HepG2 (cell line): ENCODE measurements around the gene POLR2M. TPM values are rescaled to one million over a fixed set of nuclear protein-coding genes. Genes with fewer than 3 reads are reported as not detected.

ENCODE experiments used
- ARID2 ChIP-seq: sonication (generic); formaldehyde crosslinking; IDR thresholded peaks from 2 replicates; pipeline ENCODE4 v1.8.1; 2022; ENCODE audit warnings: mild to moderate bottlenecking, missing genetic modification reagents, borderline replicate concordance
- ARNTL ChIP-seq: sonication (generic); formaldehyde crosslinking; IDR thresholded peaks from 2 replicates; pipeline ENCODE4 v1.4.0; 2020; ENCODE audit warnings: mild to moderate bottlenecking, missing genetic modification reagents
- CREB1 ChIP-seq, 2 experiments: fragments of 450-650 bp in 1 of 2; IDR thresholded peaks; 2 replicates each; pipeline ENCODE4 v1.6.1; 2016 to 2017; ENCODE audit warnings: control low read depth in 1 of 2, mild to moderate bottlenecking in 1 of 2, missing compliant biosample characterization in 1 of 2, missing genetic modification characterization in 1 of 2
- ELF4 ChIP-seq: sonication (generic); formaldehyde crosslinking; IDR thresholded peaks from 2 replicates; pipeline ENCODE4 v1.5.0; 2020; ENCODE audit warnings: missing genetic modification reagents, mild to moderate bottlenecking, moderate library complexity, borderline replicate concordance
- GLI4 ChIP-seq: sonication (generic); formaldehyde crosslinking; IDR thresholded peaks from 2 replicates; pipeline ENCODE4 v1.5.1; 2020; ENCODE audit warnings: missing genetic modification reagents, mild to moderate bottlenecking, moderate library complexity, borderline replicate concordance
- GPN1 ChIP-seq: sonication (generic); formaldehyde crosslinking; IDR thresholded peaks from 2 replicates; pipeline ENCODE4 v1.5.1; 2020; ENCODE audit warnings: missing genetic modification reagents, borderline replicate concordance
- HDAC1 ChIP-seq: sonication (generic); formaldehyde crosslinking; IDR thresholded peaks from 2 replicates; pipeline ENCODE4 v1.5.1; 2020; ENCODE audit warnings: mild to moderate bottlenecking, missing genetic modification reagents
- IRX3 ChIP-seq: sonication (generic); formaldehyde crosslinking; IDR thresholded peaks from 2 replicates; pipeline ENCODE4 v1.8.1; 2023; ENCODE audit warnings: mild to moderate bottlenecking, low read depth, missing genetic modification reagents, borderline replicate concordance
- MATR3 ChIP-seq: sonication (generic); formaldehyde crosslinking; IDR thresholded peaks from 2 replicates; pipeline ENCODE4 v1.4.0; 2020; ENCODE audit warnings: missing genetic modification reagents
- MEF2D ChIP-seq: sonication (generic); formaldehyde crosslinking; IDR thresholded peaks from 2 replicates; pipeline ENCODE4 v1.5.1; 2020; ENCODE audit warnings: mild to moderate bottlenecking, missing genetic modification reagents
- STAG1 ChIP-seq: sonication (generic); formaldehyde crosslinking; IDR thresholded peaks from 2 replicates; pipeline ENCODE4 v1.4.0; 2020; ENCODE audit warnings: missing genetic modification reagents
- TARDBP ChIP-seq: sonication (generic); formaldehyde crosslinking; IDR thresholded peaks from 2 replicates; pipeline ENCODE4 v1.8.0; 2022; ENCODE audit warnings: mild to moderate bottlenecking, missing genetic modification reagents
- ZNF30 ChIP-seq: sonication (generic); formaldehyde crosslinking; IDR thresholded peaks from 2 replicates; pipeline ENCODE4 v1.5.0; 2020; ENCODE audit warnings: mild to moderate bottlenecking, missing genetic modification reagents
- ZNF34 ChIP-seq: sonication (generic); formaldehyde crosslinking; IDR thresholded peaks from 2 replicates; pipeline ENCODE4 v1.4.0; 2020; ENCODE audit warnings: mild to moderate bottlenecking, missing genetic modification reagents, borderline replicate concordance
- ZNF589 ChIP-seq: sonication (generic); formaldehyde crosslinking; conservative IDR thresholded peaks from 2 replicates; pipeline ENCODE4 v1.8.0; 2022; ENCODE audit warnings: mild to moderate bottlenecking, moderate library complexity, missing genetic modification reagents
- ZNF614 ChIP-seq: IDR thresholded peaks from 2 replicates; pipeline ENCODE4 v1.6.1; 2018; ENCODE audit warnings: missing biosample characterization, missing genetic modification reagents, inconsistent platforms, borderline replicate concordance
- ZNF724P ChIP-seq: sonication (generic); formaldehyde crosslinking; IDR thresholded peaks from 2 replicates; pipeline ENCODE4 v1.8.0; 2022; ENCODE audit warnings: missing genetic modification reagents, borderline replicate concordance
- ZZZ3 ChIP-seq: sonication (generic); formaldehyde crosslinking; IDR thresholded peaks from 2 replicates; pipeline ENCODE4 v1.4.0; 2020; ENCODE audit warnings: missing genetic modification reagents, mild to moderate bottlenecking, borderline replicate concordance
- polyA plus RNA-seq, 8 experiments: library from polyadenylated mRNA; depleted of rRNA in 3 of 8; stranded (reverse) in 7 of 8; unstranded in 1 of 8; fragments of >200 nt; fragmentation: Illumina TruSeq in 4 of 8; extraction: Trizol in 4 of 8; gene quantifications; 2 replicates each; pipeline versions ENCODE4 v1.2.1 to v1.2.3, GENCODE V29; 2011 to 2016; ENCODE audit warnings: low read depth in 4 of 8, missing spikeins in 1 of 8, mixed read lengths in 1 of 8; ENCODE audit not compliant: insufficient read depth in 1 of 8
- total RNA-seq, 5 experiments: library from RNA; depleted of rRNA; stranded (reverse); fragments of >200 nt; fragmentation: Illumina TruSeq; extraction: Trizol; gene quantifications; 2 replicates each; pipeline ENCODE4 v1.2.3, GENCODE V29; 2016; ENCODE audit warnings: low read depth in 1 of 5
- TF ChIP-seq, protein P1 (sequence below): IDR thresholded peaks from 2 replicates; pipeline ENCODE4 v1.6.1; 2016
- TF ChIP-seq, protein P2 (sequence below): IDR thresholded peaks from 2 replicates; pipeline ENCODE4 v1.6.1; 2012; ENCODE audit warnings: low read depth, low read length, improper control_type of control experiment
- TF ChIP-seq, protein P3 (sequence below): sonication (generic); formaldehyde crosslinking; IDR thresholded peaks from 2 replicates; pipeline ENCODE4 v1.8.0; 2022; ENCODE audit warnings: missing genetic modification reagents, mild to moderate bottlenecking, borderline replicate concordance
- TF ChIP-seq, protein P4 (sequence below): sonication (generic); formaldehyde crosslinking; IDR thresholded peaks from 2 replicates; pipeline ENCODE4 v1.5.0; 2020; ENCODE audit warnings: missing genetic modification reagents
- TF ChIP-seq, protein P5 (sequence below): sonication (generic); formaldehyde crosslinking; IDR thresholded peaks from 2 replicates; pipeline ENCODE4 v1.8.0; 2023; ENCODE audit warnings: mild to moderate bottlenecking, missing genetic modification reagents

Gene POLR2M
- total and polyA plus RNA-seq, 2 of the 13 experiments (the other 11 are each of a cell fraction or from before 2014, with no cell fraction given) = 25.9 to 48.5 TPM

DNA sequence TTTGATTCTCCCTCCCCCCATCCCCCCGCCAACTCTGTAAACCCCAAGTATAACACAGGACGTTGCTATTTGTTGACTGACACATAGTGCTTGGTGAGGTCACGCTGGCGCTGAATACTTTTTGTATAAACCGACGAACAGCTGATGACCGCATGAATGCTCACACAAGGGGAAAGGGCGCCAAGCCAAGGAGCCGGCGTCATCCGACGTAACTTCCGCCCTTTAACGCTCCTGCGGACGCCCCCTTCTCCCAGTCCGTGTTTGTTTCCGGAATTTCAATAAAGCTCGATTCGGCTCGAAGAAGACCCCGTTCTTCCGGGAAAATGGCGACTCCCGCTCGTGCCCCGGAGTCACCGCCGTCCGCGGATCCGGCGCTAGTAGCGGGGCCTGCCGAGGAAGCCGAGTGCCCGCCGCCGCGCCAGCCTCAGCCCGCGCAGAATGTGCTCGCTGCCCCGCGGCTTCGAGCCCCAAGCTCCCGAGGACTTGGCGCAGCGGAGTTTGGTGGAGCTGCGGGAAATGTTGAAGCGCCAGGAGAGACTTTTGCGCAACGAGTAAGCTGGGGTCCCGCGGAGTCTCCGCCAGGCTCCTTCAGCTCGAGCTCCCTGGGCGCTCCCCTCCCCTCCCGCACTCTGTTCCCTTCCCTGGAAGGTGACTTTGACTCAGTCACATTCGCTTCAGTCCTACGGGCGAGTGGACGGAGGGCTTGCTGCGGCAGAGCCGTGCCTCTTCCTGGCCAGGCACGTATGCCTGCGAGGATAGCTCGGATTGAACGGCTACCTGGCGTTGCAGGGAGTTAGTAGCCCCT lies at the start of gene POLR2M (continued):
- TF ChIP-seq CREB1 (IDR thresholded peaks at IDR 0.05) (peak; percentile 89), CREB1 (CRISPR knock-in tag; IDR thresholded peaks at IDR 0.05) (peak; percentile 97), ZNF589 (no peak), ZNF724P (CRISPR knock-in tag) (no peak), ELF4 (CRISPR knock-in tag) (peak; percentile 86; the same call in 1 of the 2 replicates), TARDBP (0 out of 2 replicates have a peak, but pooled peaks have one; percentile 40), IRX3 (CRISPR knock-in tag) (0 out of 2 replicates have a peak, but pooled peaks have one; percentile 16), ARID2 (CRISPR knock-in tag) (peak; percentile 55; the same call in 1 of the 2 replicates), HDAC1 (CRISPR knock-in tag) (peak; percentile 72; the same call in 1 of the 2 replicates), ARNTL (CRISPR knock-in tag) (no peak), GLI4 (CRISPR knock-in tag) (peak; percentile 58; the same call in 1 of the 2 replicates), MEF2D (CRISPR knock-in tag) (no peak), GPN1 (CRISPR knock-in tag) (no peak), ZZZ3 (CRISPR knock-in tag) (0 out of 2 replicates have a peak, but pooled peaks have one; percentile 45), STAG1 (CRISPR knock-in tag) (no peak), ZNF34 (CRISPR knock-in tag) (no peak), MATR3 (CRISPR knock-in tag) (no peak), ZNF614 (CRISPR knock-in tag) (peak; percentile 30; the same call in 1 of the 2 replicates), ZNF30 (no peak)
- TF ChIP-seq, protein P1, sequence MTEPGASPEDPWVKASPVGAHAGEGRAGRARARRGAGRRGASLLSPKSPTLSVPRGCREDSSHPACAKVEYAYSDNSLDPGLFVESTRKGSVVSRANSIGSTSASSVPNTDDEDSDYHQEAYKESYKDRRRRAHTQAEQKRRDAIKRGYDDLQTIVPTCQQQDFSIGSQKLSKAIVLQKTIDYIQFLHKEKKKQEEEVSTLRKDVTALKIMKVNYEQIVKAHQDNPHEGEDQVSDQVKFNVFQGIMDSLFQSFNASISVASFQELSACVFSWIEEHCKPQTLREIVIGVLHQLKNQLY (CRISPR knock-in tag) = no peak
- TF ChIP-seq, protein P2, sequence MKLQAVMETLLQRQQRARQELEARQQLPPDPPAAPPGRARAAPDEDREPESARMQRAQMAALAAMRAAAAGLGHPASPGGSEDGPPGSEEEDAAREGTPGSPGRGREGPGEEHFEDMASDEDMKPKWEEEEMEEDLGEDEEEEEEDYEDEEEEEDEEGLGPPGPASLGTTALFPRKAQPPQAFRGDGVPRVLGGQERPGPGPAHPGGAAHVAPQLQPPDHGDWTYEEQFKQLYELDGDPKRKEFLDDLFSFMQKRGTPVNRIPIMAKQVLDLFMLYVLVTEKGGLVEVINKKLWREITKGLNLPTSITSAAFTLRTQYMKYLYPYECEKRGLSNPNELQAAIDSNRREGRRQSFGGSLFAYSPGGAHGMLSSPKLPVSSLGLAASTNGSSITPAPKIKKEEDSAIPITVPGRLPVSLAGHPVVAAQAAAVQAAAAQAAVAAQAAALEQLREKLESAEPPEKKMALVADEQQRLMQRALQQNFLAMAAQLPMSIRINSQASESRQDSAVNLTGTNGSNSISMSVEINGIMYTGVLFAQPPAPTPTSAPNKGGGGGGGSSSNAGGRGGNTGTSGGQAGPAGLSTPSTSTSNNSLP = 0 out of 2 replicates have a peak, but pooled peaks have one; percentile 17
- TF ChIP-seq, protein P3, sequence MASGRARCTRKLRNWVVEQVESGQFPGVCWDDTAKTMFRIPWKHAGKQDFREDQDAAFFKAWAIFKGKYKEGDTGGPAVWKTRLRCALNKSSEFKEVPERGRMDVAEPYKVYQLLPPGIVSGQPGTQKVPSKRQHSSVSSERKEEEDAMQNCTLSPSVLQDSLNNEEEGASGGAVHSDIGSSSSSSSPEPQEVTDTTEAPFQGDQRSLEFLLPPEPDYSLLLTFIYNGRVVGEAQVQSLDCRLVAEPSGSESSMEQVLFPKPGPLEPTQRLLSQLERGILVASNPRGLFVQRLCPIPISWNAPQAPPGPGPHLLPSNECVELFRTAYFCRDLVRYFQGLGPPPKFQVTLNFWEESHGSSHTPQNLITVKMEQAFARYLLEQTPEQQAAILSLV = peak; percentile 69; the same call in 1 of the 2 replicates
- TF ChIP-seq, protein P4, sequence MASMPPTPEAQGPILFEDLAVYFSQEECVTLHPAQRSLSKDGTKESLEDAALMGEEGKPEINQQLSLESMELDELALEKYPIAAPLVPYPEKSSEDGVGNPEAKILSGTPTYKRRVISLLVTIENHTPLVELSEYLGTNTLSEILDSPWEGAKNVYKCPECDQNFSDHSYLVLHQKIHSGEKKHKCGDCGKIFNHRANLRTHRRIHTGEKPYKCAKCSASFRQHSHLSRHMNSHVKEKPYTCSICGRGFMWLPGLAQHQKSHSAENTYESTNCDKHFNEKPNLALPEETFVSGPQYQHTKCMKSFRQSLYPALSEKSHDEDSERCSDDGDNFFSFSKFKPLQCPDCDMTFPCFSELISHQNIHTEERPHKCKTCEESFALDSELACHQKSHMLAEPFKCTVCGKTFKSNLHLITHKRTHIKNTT (CRISPR knock-in tag) = no peak
- TF ChIP-seq, protein P5, sequence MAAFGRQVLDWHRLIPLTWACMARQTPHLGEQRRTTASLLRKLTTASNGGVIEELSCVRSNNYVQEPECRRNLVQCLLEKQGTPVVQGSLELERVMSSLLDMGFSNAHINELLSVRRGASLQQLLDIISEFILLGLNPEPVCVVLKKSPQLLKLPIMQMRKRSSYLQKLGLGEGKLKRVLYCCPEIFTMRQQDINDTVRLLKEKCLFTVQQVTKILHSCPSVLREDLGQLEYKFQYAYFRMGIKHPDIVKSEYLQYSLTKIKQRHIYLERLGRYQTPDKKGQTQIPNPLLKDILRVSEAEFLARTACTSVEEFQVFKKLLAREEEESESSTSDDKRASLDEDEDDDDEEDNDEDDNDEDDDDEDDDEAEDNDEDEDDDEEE (CRISPR knock-in tag) = no peak
